Esophagus muscularis mucosa (tissue), 4 donors: ENCODE measurements around the gene SEMA6A. TPM values are rescaled to one million over a fixed set of nuclear protein-coding genes. Genes with fewer than 3 reads are reported as not detected.
A peak's percentile ranks its signal among the peaks of the same experiment; 100 is the strongest.

Experiments used
- DNase-seq: peaks from one replicate; pipeline ENCODE4 v3.0.0-alpha.2; 2017; ENCODE audit errors: extremely low spot score
- H3K27ac ChIP-seq, 4 donors: fragments of 200-600 bp; sonication (generic); replicated peaks in 1 of 4; 1 replicate in 3 of 4; 2 replicates in 1 of 4; pipeline ENCODE4 v1.5.1; 2016 to 2019; ENCODE audit warnings: mild to moderate bottlenecking in 1 of 4
- H3K27me3 ChIP-seq, 4 donors: fragments of 200-600 bp; sonication (generic); one replicate each; pipeline versions ENCODE4 v1.5.1 to v1.6.0; 2016 to 2019
- H3K36me3 ChIP-seq, 4 donors: fragments of 200-600 bp; sonication (generic); one replicate each; pipeline ENCODE4 v1.5.1; 2016 to 2019
- H3K4me1 ChIP-seq, 4 donors: fragments of 200-600 bp; sonication (generic); one replicate each; pipeline ENCODE4 v1.5.1; 2016 to 2019
- H3K4me3 ChIP-seq, 4 donors: fragments of 200-600 bp; sonication (generic); 1 replicate in 2 of 4; 2 replicates in 2 of 4; pipeline ENCODE4 v1.5.1; 2016 to 2019; ENCODE audit warnings: mild to moderate bottlenecking in 4 of 4, moderate library complexity in 1 of 4
- H3K9me3 ChIP-seq, 4 donors: fragments of 200-600 bp; sonication (generic); 1 replicate in 3 of 4; 2 replicates in 1 of 4; pipeline ENCODE4 v1.5.1; 2016 to 2019
- CTCF ChIP-seq, 3 experiments: fragments of 200-600 bp in 2 of 3; fragments of 450-650 bp in 1 of 3; sonication (generic) in 2 of 3; IDR thresholded peaks; one replicate each; pipeline ENCODE4 v1.5.1; 2017 to 2019; ENCODE audit warnings: antibody characterized with exemption in 3 of 3, mild to moderate bottlenecking in 2 of 3, moderate library complexity in 1 of 3
- EP300 ChIP-seq: sonication (generic); formaldehyde crosslinking; IDR thresholded peaks from one replicate; pipeline ENCODE4 v1.6.1; 2017; ENCODE audit warnings: antibody characterized with exemption
- POLR2A ChIP-seq: fragments of 450-650 bp; IDR thresholded peaks from one replicate; pipeline ENCODE4 v1.6.1; 2017; ENCODE audit warnings: antibody characterized with exemption, moderate library complexity, mild to moderate bottlenecking, low read depth
- POLR2AphosphoS5 ChIP-seq, 2 donors: sonication (generic); formaldehyde crosslinking; IDR thresholded peaks; one replicate each; pipeline ENCODE4 v1.6.1; 2017; ENCODE audit warnings: antibody characterized with exemption in 2 of 2
- WGBS: methylation state at CpG from one replicate; pipeline ENCODE4 v1.1.5; 2018; 5-methylcytosine and 5-hydroxymethylcytosine counted together
- intact Hi-C: fragments of 100-400 bp; cut with DNase I; formaldehyde crosslinking; loops from one replicate; pipeline ENCODE4 v1.15.1; 2023
- total RNA-seq, 4 donors: library from RNA; depleted of rRNA; stranded (reverse); fragments of >200 nt; gene quantifications; one replicate each; pipeline versions ENCODE4 v1.1.0 to v1.2.1, GENCODE V29; 2016

Gene SEMA6A
- total RNA-seq, 4 donors from 2014 or later, result 10.9 to 20.9 (median 14.3) TPM

DNA sequence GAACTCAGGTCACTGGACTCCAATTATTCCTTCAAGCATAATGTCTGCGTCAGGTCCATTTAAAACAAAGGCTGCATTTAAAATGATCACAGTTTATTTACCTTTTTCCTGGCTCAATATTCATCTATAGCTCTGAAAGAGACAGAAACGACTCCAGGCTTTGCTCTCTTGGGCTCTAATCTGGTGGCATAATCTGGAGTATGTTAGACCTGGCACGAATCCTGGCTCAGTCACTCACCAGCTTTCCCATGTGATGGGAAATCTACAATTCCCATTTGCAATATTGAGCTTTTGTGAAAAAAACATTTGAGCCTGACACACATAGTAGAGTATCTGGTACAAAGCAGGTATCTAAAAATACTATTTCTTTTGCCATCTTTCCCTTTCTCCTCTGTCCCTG is 155.8 kb downstream of the SEMA6A start:
- Histone ChIP-seq H3K9me3 (no peaks in the 10 kb centered on the region), H3K4me3 (no peak overlapping the region), H3K36me3 (no peaks in the 10 kb centered on the region), H3K4me1 (no peaks in the 10 kb centered on the region), H3K27ac (no peak overlapping the region), H3K27me3 (no peaks in the 10 kb centered on the region)
- DNase-seq, result no peak
- TF ChIP-seq EP300, result no peak
- TF ChIP-seq POLR2AphosphoS5 (IDR thresholded peaks at IDR 0.05), result no peak
- no peak for TF ChIP-seq POLR2A
- no peak for TF ChIP-seq CTCF (IDR thresholded peaks at IDR 0.05)
- WGBS, result 90% methylated on average over 3 of the region's 3 CpGs
- intact Hi-C loops, result no loop called here

GRCh38 chr5:116418016-116418415 is 156.6 kb downstream of the SEMA6A start:
- H3K9me3 ChIP-seq, result no peaks in the 10 kb centered on the region
- no peak overlapping the region for H3K27ac ChIP-seq
- no peaks in the 10 kb centered on the region for H3K4me1 ChIP-seq
- H3K27me3 ChIP-seq, result no peaks in the 10 kb centered on the region
- H3K36me3 ChIP-seq, result peaks cover 0 to 1% (median 0%) of the 10 kb centered on the region in 4 donors
- no peak overlapping the region for H3K4me3 ChIP-seq
- intact Hi-C loops, result no loop called here
- DNase-seq, result no peak
- WGBS, result 91% methylated on average over 2 of the region's 2 CpGs
- TF ChIP-seq CTCF (IDR thresholded peaks at IDR 0.05) (no peak), POLR2A (no peak), EP300 (no peak), POLR2AphosphoS5 (IDR thresholded peaks at IDR 0.05) (no peak)

- Histone ChIP-seq H3K27ac (no peak overlapping the region), H3K4me1 (peaks cover 0 to 12% (median 6%) of the 10 kb centered on the region in 4 donors), H3K36me3 (peaks cover 0 to 6% (median 0%) of the 10 kb centered on the region in 4 donors), H3K27me3 (no peaks in the 10 kb centered on the region), H3K9me3 (no peaks in the 10 kb centered on the region), H3K4me3 (no peak overlapping the region)
- WGBS, result 86% methylated on average over 5 of the region's 5 CpGs
- TF ChIP-seq CTCF (IDR thresholded peaks at IDR 0.05) (no peak), EP300 (no peak), POLR2AphosphoS5 (IDR thresholded peaks at IDR 0.05) (no peak), POLR2A (no peak)
- intact Hi-C loops, result no loop called here
- DNase-seq, result no peak
These were observed 158.6 kb downstream of the SEMA6A start for GRCh38 chr5:116415989-116416388.

GRCh38 chr5:116415182-116415581 is 159.4 kb downstream of the SEMA6A start:
- Histone ChIP-seq H3K27ac (no peak overlapping the region), H3K4me1 (peaks cover 0 to 20% (median 14%) of the 10 kb centered on the region in 4 donors), H3K9me3 (no peaks in the 10 kb centered on the region), H3K27me3 (no peaks in the 10 kb centered on the region), H3K4me3 (no peak overlapping the region), H3K36me3 (peaks cover 0 to 6% (median 0%) of the 10 kb centered on the region in 4 donors)
- 67% methylated on average over 1 of the region's 1 CpG for WGBS
- TF ChIP-seq POLR2A, result no peak
- TF ChIP-seq CTCF (IDR thresholded peaks at IDR 0.05), result no peak
- TF ChIP-seq POLR2AphosphoS5 (IDR thresholded peaks at IDR 0.05), result no peak
- TF ChIP-seq EP300, result no peak
- intact Hi-C loops, result no loop called here
- no peak for DNase-seq

- intact Hi-C loops, result no loop called here
- H3K9me3 ChIP-seq, result no peaks in the 10 kb centered on the region
- H3K27ac ChIP-seq, result peak overlapping the region in 1 of 4 donors; percentile 17
- H3K4me1 ChIP-seq, result peaks cover 0 to 34% (median 27%) of the 10 kb centered on the region in 4 donors
- 49% methylated on average over 5 of the region's 5 CpGs for WGBS
- H3K36me3 ChIP-seq, result peaks cover 0 to 6% (median 0%) of the 10 kb centered on the region in 4 donors
- H3K27me3 ChIP-seq, result no peaks in the 10 kb centered on the region
- no peak for DNase-seq
- TF ChIP-seq CTCF (IDR thresholded peaks at IDR 0.05) (no peak), POLR2A (no peak), EP300 (no peak), POLR2AphosphoS5 (IDR thresholded peaks at IDR 0.05) (no peak)
- no peak overlapping the region for H3K4me3 ChIP-seq
These were observed 163.5 kb downstream of the SEMA6A start for GRCh38 chr5:116411101-116411571.
